ENCODE data around the gene FBXL16. TPM values are rescaled to one million over a fixed set of nuclear protein-coding genes. Genes with fewer than 3 reads are reported as not detected.
A peak's percentile ranks its signal among the peaks of the same experiment; 100 is the strongest.

Gene FBXL16
- total RNA-seq, 4 donors from 2014 or later, result 0.48 to 0.75 (median 0.56) TPM; not detected in 1

- DNase-seq (ENCODE audit: low spot score) (no peak), ATAC-seq (ENCODE audit: low FRiP score) (no peak)
- no peak for TF ChIP-seq CTCF (IDR thresholded peaks at IDR 0.05)
These were observed 24.4 kb downstream of the FBXL16 start for GRCh38 chr16:680967-681745.

GRCh38 chr16:680625-680945 lies 25.0 kb downstream of the FBXL16 start:
- ATAC-seq (ENCODE audit: low FRiP score) (no peak), DNase-seq (ENCODE audit: low spot score) (no peak)
- TF ChIP-seq CTCF (IDR thresholded peaks at IDR 0.05), result no peak

- DNase-seq (ENCODE audit: low spot score), result peak; percentile 63
- ATAC-seq (ENCODE audit: low FRiP score), result peak; percentile 58
- TF ChIP-seq CTCF (IDR thresholded peaks at IDR 0.05), result no peak
These were observed 25.6 kb downstream of the FBXL16 start, which contains the start of gene STUB1 for GRCh38 chr16:679814-680624. STUB1 (plus strand) TSS chr16:680410; CDS start chr16:680526, 116 bp downstream.

- no peak for TF ChIP-seq CTCF (IDR thresholded peaks at IDR 0.05)
- ATAC-seq (ENCODE audit: low FRiP score) (peak; percentile 7), DNase-seq (ENCODE audit: low spot score) (no peak)
These were observed 26.5 kb downstream of the FBXL16 start for GRCh38 chr16:678858-679813.

GRCh38 chr16:678209-678857 lies 27.3 kb downstream of the FBXL16 start:
- DNase-seq (ENCODE audit: low spot score) (no peak), ATAC-seq (ENCODE audit: low FRiP score) (no peak)
- no peak for TF ChIP-seq CTCF (IDR thresholded peaks at IDR 0.05)
